GM19240 (cell line): ENCODE results near the gene POC1A.
"Not testable (repeated sequence)": the region's sequence is repeated elsewhere in the genome, so short reads cannot be mapped to it uniquely, and the experiment has no call there.

Source experiments
- DNase-seq: peaks from one replicate; pipeline ENCODE4 v3.0.0; 2011; ENCODE audit warnings: low spot score; ENCODE audit not compliant: insufficient read length

The POC1A gene

GRCh38 chr3:52050571-52050970, 103.7 kb downstream of the POC1A start:
- no peak for DNase-seq

GRCh38 chr3:52049503-52049902, 104.7 kb downstream of the POC1A start:
- DNase-seq = no peak

- no peak for DNase-seq
Measured at GRCh38 chr3:52047295-52047960, 106.8 kb downstream of the POC1A start.

GRCh38 chr3:52046902-52047239, 107.4 kb downstream of the POC1A start:
- no peak for DNase-seq

GRCh38 chr3:52046186-52046901, 107.9 kb downstream of the POC1A start:
- DNase-seq = no peak

GRCh38 chr3:52044869-52045619, 109.2 kb downstream of the POC1A start:
- no peak for DNase-seq

- DNase-seq = no peak
Measured at GRCh38 chr3:52043750-52044149, 110.5 kb downstream of the POC1A start.

GRCh38 chr3:52043039-52043438, 111.2 kb downstream of the POC1A start:
- DNase-seq = not testable (repeated sequence)

- no peak for DNase-seq
Measured at GRCh38 chr3:52041118-52041731, 113.0 kb downstream of the POC1A start.

GRCh38 chr3:52040600-52040999, 113.6 kb downstream of the POC1A start:
- no peak for DNase-seq

- DNase-seq = no peak
Measured at GRCh38 chr3:52039846-52040245, 114.4 kb downstream of the POC1A start.

GRCh38 chr3:52039426-52039825, 114.8 kb downstream of the POC1A start:
- DNase-seq = no peak

GRCh38 chr3:52038227-52038626, 116.0 kb downstream of the POC1A start:
- DNase-seq = no peak

- DNase-seq = no peak
Measured at GRCh38 chr3:52037291-52037690, 116.9 kb downstream of the POC1A start.

- no peak for DNase-seq
Measured at GRCh38 chr3:52036829-52037228, 117.4 kb downstream of the POC1A start.

- DNase-seq = no peak
Measured at GRCh38 chr3:52036222-52036694, 118.0 kb downstream of the POC1A start.

- no peak for DNase-seq
Measured at GRCh38 chr3:52034651-52035050, 119.6 kb downstream of the POC1A start.

- DNase-seq = no peak
Measured at GRCh38 chr3:52034212-52034611, 120.0 kb downstream of the POC1A start.

GRCh38 chr3:52033748-52034147, 120.5 kb downstream of the POC1A start:
- DNase-seq = not testable (repeated sequence)

GRCh38 chr3:52032702-52033408, 121.4 kb downstream of the POC1A start:
- DNase-seq = no peak

- DNase-seq = no peak
Measured at GRCh38 chr3:52031896-52032295, 122.3 kb downstream of the POC1A start.
